Tibial artery (tissue), 4 donors: ENCODE measurements around the gene ALPG.
A peak's percentile ranks its signal among the peaks of the same experiment; 100 is the strongest.
"Not testable (repeated sequence)": the region's sequence is repeated elsewhere in the genome, so short reads cannot be mapped to it uniquely, and the experiment has no call there.

Source experiments
- DNase-seq, 2 donors: peaks; one replicate each; pipeline ENCODE4 v3.0.0-alpha.2; 2019
- H3K27ac ChIP-seq, 2 donors: fragments of 200-600 bp; sonication (generic) in 1 of 2; 1 replicate in 1 of 2; 2 replicates in 1 of 2; pipeline ENCODE4 v1.5.1; 2018 to 2019; ENCODE audit warnings: mild to moderate bottlenecking in 1 of 2
- H3K27me3 ChIP-seq, 2 donors: fragments of 200-600 bp; sonication (generic) in 1 of 2; one replicate each; pipeline versions ENCODE4 v1.5.1 to v1.6.0; 2016 to 2019
- H3K36me3 ChIP-seq, 3 donors: fragments of 200-600 bp; sonication (generic) in 2 of 3; one replicate each; pipeline ENCODE4 v1.5.1; 2016 to 2019; ENCODE audit warnings: mild to moderate bottlenecking in 2 of 3
- H3K4me1 ChIP-seq, 4 donors: fragments of 200-600 bp; sonication (generic) in 2 of 4; 1 replicate in 3 of 4; 2 replicates in 1 of 4; pipeline ENCODE4 v1.5.1; 2016 to 2019
- H3K4me3 ChIP-seq, 2 donors: fragments of 200-600 bp; sonication (generic) in 1 of 2; 1 replicate in 1 of 2; 2 replicates in 1 of 2; pipeline ENCODE4 v1.5.1; 2018 to 2019; ENCODE audit warnings: mild to moderate bottlenecking in 2 of 2
- H3K9me3 ChIP-seq, 3 donors: fragments of 200-600 bp; sonication (generic) in 1 of 3; one replicate each; pipeline ENCODE4 v1.5.1; 2016 to 2019
- CTCF ChIP-seq, 2 experiments: fragments of 200-600 bp in 1 of 2; fragments of 450-650 bp in 1 of 2; IDR thresholded peaks; one replicate each; pipeline ENCODE4 v1.5.1; 2017 to 2019; ENCODE audit warnings: antibody characterized with exemption in 2 of 2, mild to moderate bottlenecking in 1 of 2, moderate library complexity in 1 of 2
- intact Hi-C: fragments of 100-400 bp; cut with DNase I; formaldehyde crosslinking; loops from one replicate; pipeline ENCODE4 v1.15.0; 2023; ENCODE audit warnings: low total_unique reads

ALPG gene

GRCh38 chr2:232406556-232407310 is at the start of gene ALPG:
TSS of gene ALPG (plus strand) at chr2:232406844. CDS start at chr2:232406895, 51 bp downstream.
- Histone ChIP-seq H3K36me3 (no peaks in the 10 kb centered on the region), H3K27ac (no peak within 1 kb of the TSS), H3K4me1 (no peaks in the 10 kb centered on the region), H3K9me3 (no peaks in the 10 kb centered on the region), H3K27me3 (peaks cover 0 to 25% of the 10 kb centered on the region in 2 donors), H3K4me3 (no peak within 1 kb of the TSS)
- no peak for TF ChIP-seq CTCF (IDR thresholded peaks at IDR 0.05)
- intact Hi-C loops = no loop called here
- peak in 1 of 2 donors; percentile 53 for DNase-seq

GRCh38 chr2:232361646-232362045 is 45.0 kb upstream of the ALPG start:
- Histone ChIP-seq H3K4me1 (no peaks in the 10 kb centered on the region), H3K27me3 (no peaks in the 10 kb centered on the region), H3K9me3 (no peaks in the 10 kb centered on the region), H3K27ac (no peak overlapping the region), H3K36me3 (no peaks in the 10 kb centered on the region), H3K4me3 (no peak overlapping the region)
- DNase-seq = peak in 1 of 2 donors; percentile 10
- no peak for TF ChIP-seq CTCF (IDR thresholded peaks at IDR 0.05)
- intact Hi-C loops = no loop called here

GRCh38 chr2:232362174-232362900 is 44.3 kb upstream of the ALPG start:
- Histone ChIP-seq H3K4me3 (no peak overlapping the region), H3K36me3 (no peaks in the 10 kb centered on the region), H3K9me3 (no peaks in the 10 kb centered on the region), H3K27ac (no peak overlapping the region), H3K4me1 (no peaks in the 10 kb centered on the region), H3K27me3 (no peaks in the 10 kb centered on the region)
- DNase-seq = peak in 1 of 2 donors; percentile 39
- TF ChIP-seq CTCF (IDR thresholded peaks at IDR 0.05) = no peak
- intact Hi-C loops = no loop called here

- H3K27me3 ChIP-seq, H3K4me1 ChIP-seq, H3K27ac ChIP-seq, H3K9me3 ChIP-seq, H3K36me3 ChIP-seq, H3K4me3 ChIP-seq, intact Hi-C loops: not testable (repeated sequence)
- peak in 1 of 2 donors; percentile 11 for DNase-seq
Observed at GRCh38 chr2:232363064-232363783, 43.4 kb upstream of the ALPG start.

- H3K27ac ChIP-seq = no peak overlapping the region
- H3K9me3 ChIP-seq = no peaks in the 10 kb centered on the region
- intact Hi-C loops = no loop called here
- H3K4me1 ChIP-seq = no peaks in the 10 kb centered on the region
- H3K36me3 ChIP-seq = no peaks in the 10 kb centered on the region
- peaks cover 0 to 9% of the 10 kb centered on the region in 2 donors for H3K27me3 ChIP-seq
- peak in 1 of 2 donors; percentile 48 for DNase-seq
- TF ChIP-seq CTCF (IDR thresholded peaks at IDR 0.05) = no peak
- H3K4me3 ChIP-seq = no peak overlapping the region
Observed at GRCh38 chr2:232363784-232364615, 42.6 kb upstream of the ALPG start.

- H3K27ac ChIP-seq, H3K27me3 ChIP-seq, H3K9me3 ChIP-seq, intact Hi-C loops, H3K36me3 ChIP-seq, H3K4me1 ChIP-seq, H3K4me3 ChIP-seq: not testable (repeated sequence)
- DNase-seq = peak in 1 of 2 donors; percentile 55
Observed at GRCh38 chr2:232364806-232365594, 41.6 kb upstream of the ALPG start.
